Activated CD8-positive, alpha-beta memory T cell treated with anti-CD3 and anti-CD28 coated beads, Interleukin-2, amount 50 U/mL, for 48 hours (primary cell): ENCODE measurements around the gene INHBC.
"Not testable (repeated sequence)": the region's sequence is repeated elsewhere in the genome, so short reads cannot be mapped to it uniquely, and the experiment has no call there.

ENCODE experiments used
- DNase-seq: peaks from one replicate; pipeline ENCODE4 v3.0.0-alpha.2; 2020

INHBC gene, protein sequence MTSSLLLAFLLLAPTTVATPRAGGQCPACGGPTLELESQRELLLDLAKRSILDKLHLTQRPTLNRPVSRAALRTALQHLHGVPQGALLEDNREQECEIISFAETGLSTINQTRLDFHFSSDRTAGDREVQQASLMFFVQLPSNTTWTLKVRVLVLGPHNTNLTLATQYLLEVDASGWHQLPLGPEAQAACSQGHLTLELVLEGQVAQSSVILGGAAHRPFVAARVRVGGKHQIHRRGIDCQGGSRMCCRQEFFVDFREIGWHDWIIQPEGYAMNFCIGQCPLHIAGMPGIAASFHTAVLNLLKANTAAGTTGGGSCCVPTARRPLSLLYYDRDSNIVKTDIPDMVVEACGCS

DNA sequence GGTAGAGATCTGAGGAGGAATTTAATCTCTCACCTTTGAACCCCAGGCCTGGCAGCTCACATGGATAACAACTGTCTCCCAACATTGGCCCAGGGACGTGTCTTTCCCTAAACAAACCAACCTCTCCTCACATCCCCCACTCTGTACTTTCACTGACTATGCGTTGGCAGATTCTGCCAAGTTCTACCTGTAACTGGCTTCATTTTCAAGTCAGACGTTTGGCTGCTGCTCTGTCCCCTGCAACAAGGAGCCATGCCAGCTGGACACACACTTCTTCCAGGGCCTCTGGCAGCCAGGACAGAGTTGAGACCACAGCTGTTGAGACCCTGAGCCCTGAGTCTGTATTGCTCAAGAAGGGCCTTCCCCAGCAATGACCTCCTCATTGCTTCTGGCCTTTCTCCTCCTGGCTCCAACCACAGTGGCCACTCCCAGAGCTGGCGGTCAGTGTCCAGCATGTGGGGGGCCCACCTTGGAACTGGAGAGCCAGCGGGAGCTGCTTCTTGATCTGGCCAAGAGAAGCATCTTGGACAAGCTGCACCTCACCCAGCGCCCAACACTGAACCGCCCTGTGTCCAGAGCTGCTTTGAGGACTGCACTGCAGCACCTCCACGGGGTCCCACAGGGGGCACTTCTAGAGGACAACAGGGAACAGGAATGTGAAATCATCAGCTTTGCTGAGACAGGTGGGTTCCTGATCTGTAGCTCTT is at the start of gene INHBC:
Gene INHBC (plus strand): TSS at position 268 of the 707 bp plus-strand sequence. CDS start 103 bp downstream, at position 371.
- no peak for DNase-seq

DNA sequence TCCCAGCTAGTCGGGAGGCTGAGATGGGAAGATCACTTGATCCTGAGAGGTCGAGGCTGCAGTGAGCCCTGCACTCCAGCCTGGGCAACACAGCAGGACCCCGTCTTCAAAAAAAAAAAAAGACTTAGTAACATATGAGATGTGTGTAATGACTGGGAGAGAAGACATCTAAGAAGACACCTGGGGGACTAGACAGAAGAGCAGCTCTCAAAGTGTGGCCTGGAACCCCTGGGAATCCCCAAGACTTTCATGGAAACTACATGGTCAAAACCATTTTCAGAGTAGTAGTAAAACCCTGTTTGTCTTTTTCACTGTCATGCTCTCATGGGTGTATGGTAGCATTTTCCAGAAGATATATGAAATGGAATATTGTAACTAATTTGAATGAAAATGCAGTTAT is 49.0 kb upstream of the INHBC start:
- no peak for DNase-seq

DNA sequence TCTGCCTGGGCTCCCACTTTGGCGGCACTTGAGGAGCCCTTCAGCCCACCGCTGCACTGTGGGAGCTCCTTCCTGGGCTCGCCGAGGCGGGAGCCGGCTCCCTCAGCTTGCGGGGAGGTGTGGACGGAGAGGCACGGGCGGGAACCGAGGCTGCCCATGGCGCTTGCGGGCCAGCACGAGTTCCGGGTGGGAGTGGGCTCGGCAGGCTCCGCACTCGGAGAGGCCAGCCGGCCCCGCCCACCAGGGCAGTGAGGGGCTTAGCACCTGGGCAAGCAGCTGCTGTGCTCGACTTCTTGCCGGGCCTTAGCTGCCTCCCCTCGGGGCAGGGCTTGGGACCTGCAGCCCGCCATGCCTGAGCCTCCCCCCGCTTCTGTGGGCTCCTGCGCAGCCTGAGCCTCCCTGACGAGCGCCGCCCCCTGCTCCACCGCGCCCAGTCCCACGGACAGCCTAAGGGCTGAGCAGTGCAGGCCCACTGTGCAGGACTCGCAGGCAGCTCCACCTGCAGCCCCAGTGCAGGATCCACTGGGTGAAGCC is 48.3 kb upstream of the INHBC start:
- DNase-seq: no peak

DNA sequence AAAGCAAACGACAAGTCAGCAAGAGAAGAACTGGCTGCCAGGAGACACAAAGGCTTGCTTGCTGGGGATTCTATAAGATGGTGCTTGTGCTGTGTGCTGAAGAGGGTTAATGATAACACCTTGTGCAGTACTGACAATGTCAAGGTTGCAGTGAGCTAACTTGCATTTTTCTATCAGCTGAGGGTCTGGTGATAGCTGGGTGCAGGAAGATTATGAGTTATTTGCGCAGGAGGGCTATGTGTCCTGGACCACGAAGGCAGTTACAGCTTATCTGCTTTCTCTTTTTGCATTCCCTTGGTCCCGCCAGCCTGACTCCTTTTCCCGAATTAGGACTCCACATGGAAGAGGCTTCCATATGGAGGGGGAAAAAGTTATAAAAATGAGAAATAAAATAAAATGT is 46.2 kb upstream of the INHBC start:
- DNase-seq: no peak

DNA sequence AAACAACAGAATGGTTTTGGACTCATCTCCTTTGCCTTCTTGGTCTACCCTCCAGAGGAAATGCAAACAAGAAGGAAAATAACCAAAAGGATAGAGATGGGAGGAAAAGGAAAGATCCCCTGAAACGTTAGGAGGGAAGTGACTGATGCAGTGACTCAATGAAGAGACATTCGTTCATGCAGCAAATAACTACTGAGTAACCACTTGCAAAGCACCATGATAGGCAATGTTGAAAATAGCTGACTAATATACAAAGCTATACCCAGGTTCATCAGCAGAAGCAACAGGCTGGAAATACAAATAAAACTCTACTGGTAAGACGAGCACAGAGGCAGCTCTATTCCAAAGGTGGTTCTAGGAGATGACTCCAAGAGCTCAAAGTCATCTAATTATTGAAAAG is 45.6 kb upstream of the INHBC start:
- DNase-seq: no peak

DNA sequence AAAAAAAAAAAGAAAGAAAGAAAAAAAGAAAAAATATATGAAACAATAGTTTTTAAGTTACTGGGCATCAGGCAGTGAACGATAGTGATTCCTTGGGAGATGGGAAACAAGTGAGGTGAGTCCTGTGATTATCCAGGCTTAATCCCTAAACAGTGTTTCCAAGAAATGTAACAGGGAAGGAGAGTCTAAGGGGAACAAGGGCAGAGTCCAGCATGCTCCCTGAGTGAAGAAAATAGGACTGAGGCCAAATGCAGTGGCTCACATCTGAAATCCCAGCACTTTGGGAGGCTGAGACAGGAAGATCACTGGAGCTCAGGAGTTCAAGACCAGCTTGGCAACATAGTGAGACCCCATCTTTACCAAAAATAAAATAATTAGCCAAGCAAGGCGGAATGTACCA is 44.4 kb upstream of the INHBC start:
- no peak for DNase-seq

DNA sequence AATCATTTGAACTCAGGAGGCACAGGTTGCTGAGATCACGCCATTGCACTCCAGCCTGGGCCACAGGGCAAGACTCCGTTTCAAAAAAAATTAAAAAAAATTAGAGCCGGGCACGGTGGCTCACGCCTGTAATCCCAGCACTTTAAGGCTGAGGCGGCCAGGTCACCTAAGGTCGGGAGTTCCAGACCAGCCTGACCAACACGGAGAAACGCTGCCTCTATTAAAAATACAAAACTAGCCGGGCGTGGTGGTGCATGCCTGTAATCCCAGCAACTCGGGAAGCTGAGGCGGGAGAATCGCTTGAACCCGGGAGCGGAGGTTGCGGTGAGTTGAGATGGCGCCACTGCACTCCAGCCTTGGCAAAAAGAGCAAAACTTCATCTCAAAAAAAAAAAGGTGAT is 39.5 kb upstream of the INHBC start:
- DNase-seq: no peak

DNA sequence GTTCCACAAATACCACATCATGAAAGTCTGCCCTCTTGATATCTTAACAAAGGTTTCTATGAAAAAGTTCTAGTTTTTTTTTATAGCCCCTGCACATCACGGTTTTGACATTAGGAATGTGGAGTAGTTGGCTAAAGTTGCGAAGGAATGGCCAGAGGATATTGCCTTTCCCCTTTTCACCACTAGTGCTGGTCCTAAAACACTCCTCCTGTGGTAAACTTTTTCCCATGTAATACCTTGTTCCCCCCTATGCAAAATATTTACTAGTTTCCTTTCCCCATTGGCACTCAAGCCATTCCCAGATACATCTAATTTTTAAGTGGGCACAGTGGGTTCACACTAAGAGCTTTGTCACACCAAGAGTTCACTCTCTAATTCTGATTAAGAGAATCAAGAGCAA is 37.1 kb upstream of the INHBC start:
- DNase-seq: no peak

DNA sequence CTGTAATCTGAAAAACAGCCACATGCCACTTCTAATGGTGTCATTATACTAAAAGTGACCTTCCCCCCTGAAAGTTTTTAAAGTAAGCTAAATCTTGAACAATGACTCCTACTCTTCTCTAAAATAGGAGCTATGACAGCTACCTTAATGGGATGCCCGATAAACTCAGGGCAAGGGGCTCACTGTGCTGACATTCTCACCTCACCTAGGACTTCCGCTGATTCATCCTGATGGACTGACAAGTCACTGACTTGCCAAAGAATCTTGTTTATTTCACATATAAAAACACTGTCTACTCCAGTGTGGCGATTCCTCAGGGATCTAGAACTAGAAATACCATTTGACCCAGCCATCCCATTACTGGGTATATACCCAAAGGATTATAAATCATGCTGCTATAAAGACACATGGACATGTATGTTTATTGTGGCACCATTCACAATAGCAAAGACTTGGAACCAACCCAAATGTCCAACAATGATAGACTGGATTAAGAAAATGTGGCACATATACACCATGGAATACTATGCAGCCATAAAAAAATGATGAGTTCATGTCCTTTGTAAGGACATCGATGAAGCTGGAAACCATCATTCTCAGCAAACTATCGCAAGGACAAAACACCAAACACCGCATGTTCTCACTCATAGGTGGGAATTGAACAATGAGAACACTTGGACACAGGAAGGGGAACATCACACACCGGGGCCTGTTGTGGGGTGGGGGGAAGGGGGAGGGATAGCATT is 34.7 kb upstream of the INHBC start:
- DNase-seq: not testable (repeated sequence)

DNA sequence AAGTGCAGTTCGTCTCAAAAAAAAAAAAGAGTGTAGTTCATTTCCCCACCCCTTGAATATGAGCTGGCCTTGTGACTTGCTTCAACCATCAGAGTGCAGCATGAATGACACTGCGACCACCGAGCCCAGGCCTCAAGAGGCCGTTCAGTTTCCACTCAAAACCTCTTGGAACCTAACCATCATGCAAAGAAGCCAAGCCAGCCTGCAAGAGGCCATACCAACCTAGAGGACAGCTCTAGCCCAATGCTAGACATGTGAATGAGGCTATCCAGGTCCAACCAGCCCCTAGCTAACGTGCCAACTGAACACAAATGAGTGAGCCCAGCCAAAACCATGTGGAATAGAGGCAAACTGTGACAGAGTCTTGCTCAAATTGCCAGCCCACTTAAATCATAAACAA is 33.4 kb upstream of the INHBC start:
- DNase-seq: no peak

DNA sequence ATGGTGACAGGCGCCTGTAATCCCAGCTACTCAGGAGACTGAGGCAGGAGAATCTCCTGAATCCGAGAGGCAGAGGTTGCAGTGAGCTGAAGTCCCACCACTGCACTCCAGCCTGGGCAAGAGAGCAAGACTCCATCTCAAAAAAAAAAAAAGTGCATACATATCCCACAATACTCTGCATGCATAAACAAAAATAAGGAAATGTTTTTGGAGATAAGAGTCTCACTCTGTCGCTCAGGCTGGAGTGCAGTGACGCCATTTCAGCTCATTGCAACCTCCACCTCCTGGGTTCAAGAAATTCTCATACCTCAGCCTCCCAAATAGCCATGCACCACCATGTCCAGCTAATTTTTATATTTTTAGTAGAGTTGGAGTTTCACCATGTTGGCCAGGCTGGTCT is 32.4 kb upstream of the INHBC start:
- not testable (repeated sequence) for DNase-seq

DNA sequence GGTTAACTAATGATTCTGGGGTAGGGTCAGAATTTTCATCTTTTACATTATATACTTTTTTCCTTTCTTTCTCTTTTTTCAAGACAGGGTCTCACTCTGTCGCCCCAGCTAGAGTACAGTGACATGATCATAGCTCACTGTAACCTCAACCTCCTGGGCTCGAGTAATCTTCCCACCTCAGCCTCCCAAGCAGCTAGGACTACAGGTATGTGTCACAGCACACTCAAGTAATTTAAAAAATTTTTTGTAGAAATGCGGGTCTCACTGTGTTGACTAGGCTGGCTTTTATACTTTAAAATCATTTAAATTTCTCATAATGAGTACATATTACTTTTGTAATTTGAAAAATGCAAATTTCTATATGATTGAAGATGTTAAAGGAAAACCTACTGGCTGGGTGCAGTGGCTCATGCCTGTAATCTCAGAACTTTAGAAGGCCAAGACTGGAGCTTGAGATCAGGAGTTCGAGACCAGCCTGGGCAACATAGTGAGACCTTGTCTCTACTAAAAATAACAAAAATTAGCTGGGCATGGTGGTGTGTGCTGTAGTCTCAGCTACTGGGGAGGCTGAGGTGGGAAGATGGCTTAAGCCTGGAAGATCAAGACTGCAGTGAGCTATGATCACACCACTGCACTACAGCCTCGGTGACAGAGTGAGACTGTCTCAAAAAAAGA is 29.5 kb upstream of the INHBC start:
- DNase-seq: no peak

DNA sequence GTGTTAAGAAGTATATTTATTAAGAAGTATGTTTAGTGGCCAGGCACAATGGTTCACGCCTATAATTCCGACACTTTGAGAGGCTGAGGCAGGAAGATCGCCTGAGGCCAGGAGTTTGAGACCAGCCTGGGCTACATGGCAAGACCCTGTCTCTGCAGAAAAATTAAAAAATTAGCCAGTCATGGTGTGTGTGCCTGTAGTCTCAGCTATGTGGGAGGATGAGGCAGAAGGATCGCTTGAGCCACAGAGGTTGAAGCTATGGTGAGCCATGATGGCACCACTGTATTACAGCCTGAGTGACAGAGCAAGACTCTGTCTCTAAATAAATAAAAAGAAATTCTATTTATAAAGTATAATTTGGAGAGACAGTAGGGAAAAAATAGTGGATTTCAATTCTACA is 24.1 kb upstream of the INHBC start:
- no peak for DNase-seq

DNA sequence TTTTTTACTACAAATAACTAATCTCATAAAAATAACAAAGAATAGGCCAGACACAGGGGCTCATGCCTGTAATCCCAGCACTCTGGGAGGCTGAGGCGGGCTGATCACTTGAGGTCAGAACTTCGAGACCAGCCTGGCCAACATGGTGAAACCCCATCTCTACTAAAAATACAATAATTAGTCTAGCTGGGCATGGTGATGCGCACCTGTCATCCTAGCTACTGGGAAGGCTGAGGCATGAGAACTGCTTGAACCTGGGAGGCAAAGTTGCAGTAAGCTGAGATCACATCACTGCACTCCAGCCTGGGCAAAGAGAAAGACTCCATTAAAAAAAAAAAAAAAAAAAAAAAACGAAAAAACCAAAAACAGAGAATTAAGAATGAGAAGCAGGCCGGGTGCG is 20.4 kb upstream of the INHBC start:
- DNase-seq: not testable (repeated sequence)

DNA sequence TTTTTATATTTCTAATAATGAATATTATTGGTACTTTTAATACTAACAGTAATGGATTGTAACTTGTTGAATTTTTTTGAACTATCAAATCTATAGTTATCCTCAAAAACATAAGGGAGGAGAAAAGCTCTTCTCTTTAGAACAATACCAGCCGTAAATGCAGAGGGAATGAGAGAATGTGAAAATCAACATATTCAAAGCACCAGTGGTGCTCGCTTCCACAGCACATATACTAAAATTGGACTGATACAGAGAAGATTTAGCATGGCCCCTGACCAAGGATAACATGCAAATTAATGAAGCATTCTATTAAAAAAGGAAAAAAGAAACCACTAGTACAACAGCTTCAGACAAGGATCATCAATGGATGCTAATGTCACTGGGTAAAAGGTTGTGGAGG is 19.5 kb upstream of the INHBC start:
- DNase-seq: no peak

DNA sequence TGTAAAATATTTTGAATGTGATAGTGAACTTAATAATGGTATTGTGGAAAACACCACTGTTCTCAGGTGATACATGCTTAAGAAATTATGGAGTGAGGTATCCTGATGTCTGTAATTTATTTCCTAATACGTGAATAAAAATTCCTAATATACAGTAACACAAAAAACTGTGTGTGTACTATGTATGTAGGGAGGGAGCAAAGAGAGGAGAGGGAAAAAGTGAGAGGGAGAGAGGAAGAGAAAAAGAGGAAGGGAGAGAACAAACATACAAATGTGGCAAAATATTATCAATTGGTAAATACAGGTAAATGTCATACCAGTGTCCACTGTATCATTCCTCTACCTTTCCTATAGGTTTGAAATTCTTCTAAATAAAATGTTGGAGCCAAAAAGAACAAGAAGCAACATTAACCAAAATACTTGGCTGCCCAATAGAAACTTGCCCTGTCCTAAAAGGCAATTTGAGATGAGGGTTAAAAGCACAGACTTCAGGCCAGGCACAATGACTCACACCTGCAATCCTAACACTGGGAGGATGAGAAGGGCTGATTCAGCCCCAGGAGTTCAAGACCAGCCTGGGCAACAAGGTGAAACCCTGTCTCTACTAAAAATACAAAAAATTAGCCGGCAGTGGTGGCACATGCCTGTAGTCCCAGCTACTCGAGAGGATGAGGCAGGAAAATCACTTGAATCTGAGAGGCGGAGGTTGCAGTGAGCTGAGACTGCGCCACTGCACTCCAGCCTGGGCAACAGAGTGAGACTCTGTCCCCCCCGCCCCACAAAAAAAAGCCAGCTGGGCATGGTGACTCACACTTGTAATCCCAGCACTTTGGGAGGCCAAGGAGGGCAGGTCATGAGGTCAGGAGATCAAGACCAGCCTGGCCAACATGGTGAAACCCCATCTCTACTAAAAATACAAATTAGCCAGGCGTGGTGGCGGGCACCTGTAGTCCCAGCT is 18.3 kb upstream of the INHBC start:
- DNase-seq: peak; percentile 32

DNA sequence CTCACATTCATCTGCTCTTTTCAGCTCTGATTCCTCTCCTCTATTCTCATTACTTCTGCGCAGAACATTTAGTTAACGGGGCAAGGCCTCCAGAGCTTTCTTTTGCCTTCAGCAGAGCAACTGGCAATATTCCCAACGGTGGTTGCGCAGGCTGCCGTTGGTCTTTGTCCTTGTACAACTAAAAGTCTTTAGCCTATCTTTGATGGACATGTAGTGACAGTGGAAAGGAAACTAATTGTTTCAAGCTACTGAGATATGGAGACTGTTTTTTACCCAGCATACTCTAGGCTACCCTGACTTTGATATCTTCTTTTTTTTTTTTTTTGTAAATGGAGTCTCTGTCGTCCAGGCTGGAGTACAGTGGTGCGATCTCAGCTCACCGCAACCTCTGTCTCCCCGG is 16.3 kb upstream of the INHBC start:
- DNase-seq: peak; percentile 13

DNA sequence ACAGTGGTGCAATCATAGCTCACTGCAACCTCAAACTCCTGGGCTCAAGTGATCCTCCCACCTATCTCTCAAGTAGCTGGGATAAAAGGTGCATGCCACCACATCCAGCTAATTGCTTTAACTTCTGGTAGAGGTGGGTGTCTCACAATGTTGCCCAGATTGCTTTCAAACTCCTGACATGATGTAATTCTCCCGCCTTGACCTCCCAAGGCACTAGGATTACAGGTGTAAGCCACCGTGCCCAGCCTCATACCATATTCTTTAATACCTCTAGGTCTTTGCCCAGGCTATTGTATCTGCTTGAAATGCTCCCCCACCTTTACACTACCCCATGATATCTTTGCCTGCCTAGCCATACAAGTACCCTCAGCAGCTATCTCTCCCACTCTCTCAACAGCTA is 15.1 kb upstream of the INHBC start:
- DNase-seq: peak; percentile 8

DNA sequence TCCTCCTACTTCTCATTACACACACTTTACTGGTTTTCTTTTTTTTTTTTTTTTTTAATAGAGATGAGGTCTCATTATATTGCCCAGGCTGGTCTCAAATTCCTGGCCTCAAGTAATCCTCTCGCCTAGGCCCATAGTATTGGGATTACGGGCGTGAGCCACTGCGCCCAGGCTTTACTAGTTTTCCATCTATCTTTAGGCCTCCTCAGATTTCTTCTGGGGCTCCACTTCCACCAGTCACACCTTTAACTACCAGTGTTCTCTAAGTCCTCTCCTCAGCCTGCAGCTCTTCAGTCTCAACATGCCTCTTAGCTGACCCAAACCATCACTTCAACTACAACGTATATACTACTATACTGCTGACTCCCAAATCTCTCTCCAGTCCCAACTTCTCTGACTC is 14.1 kb upstream of the INHBC start:
- no peak for DNase-seq

DNA sequence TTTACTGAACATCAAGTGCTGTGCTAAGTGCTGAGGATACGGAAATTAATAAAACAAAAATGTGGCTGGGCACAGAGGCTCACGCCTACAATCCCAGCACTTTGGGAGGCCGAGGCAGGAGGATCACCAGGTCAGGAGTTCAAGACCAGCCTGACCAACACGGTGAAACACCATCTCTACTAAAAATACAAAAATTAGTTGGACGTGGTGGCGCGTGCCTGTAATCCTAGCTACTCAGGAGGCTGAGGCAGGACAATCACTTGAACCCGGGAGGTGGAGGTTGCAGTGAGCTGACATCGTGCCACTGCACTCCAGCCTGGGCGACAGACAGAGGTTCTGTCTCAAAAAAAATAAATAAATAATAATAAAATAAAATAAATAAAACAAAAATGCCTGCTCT is 7.6 kb upstream of the INHBC start:
- DNase-seq: peak; percentile 30

DNA sequence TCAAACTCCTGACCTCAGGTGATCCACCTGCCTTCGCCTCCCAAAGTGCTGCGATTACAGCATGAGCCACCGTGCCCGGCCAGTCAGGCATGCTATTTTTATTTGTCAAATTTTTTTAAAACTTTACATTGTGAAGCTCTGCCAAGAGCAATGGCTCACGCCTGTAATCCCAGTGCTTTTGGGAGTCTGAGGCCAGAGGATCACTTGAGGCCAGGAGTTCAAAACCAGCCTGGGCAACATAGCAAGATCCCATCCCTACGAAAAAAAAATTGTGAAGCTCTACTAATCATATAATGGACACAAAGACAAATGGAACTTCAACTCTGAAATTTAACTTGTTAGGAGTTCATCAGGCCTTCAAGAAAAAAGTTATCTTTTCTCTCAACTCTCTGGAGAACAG is 5.6 kb upstream of the INHBC start:
- DNase-seq: peak; percentile 46
